ENCODE results near the gene ADRA1B.

DNA sequence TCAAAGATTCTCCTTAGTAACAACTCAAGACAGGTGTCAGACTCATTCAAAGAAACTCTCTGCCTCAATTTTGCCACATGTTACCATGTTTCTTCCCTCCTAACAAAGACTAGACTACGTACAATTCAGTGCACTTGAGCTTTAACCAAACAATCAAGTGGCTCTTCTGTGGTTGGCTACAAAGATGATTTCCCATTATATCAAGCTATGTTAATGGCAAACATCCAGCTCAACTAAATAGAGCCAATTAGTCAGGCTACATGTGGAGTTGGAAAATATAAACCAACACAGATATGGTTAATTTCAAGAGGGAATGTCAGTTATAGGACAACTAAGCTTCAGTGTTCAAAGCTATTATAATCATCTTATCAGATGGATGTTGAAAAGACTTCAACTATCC is 29.2 kb upstream of the ADRA1B start:
- TF ChIP-seq, protein P1, sequence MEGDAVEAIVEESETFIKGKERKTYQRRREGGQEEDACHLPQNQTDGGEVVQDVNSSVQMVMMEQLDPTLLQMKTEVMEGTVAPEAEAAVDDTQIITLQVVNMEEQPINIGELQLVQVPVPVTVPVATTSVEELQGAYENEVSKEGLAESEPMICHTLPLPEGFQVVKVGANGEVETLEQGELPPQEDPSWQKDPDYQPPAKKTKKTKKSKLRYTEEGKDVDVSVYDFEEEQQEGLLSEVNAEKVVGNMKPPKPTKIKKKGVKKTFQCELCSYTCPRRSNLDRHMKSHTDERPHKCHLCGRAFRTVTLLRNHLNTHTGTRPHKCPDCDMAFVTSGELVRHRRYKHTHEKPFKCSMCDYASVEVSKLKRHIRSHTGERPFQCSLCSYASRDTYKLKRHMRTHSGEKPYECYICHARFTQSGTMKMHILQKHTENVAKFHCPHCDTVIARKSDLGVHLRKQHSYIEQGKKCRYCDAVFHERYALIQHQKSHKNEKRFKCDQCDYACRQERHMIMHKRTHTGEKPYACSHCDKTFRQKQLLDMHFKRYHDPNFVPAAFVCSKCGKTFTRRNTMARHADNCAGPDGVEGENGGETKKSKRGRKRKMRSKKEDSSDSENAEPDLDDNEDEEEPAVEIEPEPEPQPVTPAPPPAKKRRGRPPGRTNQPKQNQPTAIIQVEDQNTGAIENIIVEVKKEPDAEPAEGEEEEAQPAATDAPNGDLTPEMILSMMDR (IDR thresholded peaks at IDR 0.05; ENCODE audit: insufficient read depth, low read length, poor library complexity, severe bottlenecking) = no peak
- TF ChIP-seq EZH2phosphoT487 (conservative IDR thresholded peaks at IDR 0.05; ENCODE audit: low read length) = no peak

Data from SU-DHL-6 (cell line).